GM19467 (cell line): ENCODE data around the gene PALM.
"Not testable (repeated sequence)": the region's sequence is repeated elsewhere in the genome, so short reads cannot be mapped to it uniquely, and the experiment has no call there.

ENCODE experiments used
- ATAC-seq: cut with Tn5 transposase; IDR thresholded peaks from one replicate; pipeline ENCODE4 v1.9.1; 2021; ENCODE audit warnings: mild to moderate bottlenecking, moderate library complexity; ENCODE audit not compliant: unreplicated experiment

The PALM gene

DNA sequence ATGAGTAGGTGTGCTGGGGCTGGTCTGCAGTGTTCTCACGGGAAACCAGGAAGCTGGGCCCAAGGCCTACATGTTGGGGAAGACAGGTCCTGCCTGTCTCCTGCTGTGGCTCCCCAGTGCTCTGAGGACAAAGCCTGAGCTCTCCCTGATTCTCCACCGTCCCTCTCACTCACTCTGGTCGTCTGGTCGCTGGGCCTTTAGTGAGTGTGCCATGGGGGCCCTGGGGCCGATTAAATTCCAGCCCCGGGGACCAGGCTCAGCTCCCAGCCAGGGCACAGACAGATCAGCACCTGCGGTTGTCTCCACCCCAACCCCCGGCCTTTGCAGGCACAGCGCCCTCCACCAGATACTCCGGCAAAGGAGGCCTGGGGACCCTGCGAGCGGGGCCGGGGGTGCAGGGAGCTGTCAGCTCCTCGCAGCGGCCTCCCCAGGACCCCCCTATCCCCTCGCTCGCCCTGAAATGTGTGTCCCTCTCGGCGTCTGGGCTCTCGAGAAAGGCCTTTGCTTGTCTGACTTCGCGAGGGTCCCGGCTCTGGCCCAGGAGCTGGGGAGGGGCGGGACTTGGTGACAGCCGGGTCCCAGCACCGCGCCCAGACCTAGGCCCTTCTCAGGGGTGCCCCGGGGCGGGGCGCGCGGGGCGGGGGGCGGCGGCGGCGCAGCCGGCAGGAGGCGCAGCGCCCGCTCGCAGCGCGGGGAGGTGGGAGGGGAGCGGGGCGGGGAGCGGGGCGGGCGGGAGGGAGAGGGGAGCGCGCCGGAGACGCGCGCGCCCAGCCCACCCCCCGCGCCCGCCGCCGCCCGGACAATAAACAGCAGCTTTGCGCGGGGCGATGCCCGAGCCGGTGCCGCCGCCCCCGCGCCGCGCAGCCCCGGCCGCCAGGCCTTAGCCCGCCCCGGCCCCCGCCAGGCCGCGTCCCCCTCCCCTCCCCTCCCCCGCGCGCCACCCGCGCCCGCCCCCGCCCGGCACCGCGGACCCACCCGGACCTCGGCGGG is at the start of gene PALM:
TSS of gene PALM (plus strand) at position 782 of the 990 bp plus-strand sequence. CDS start 212 bp downstream, outside the sequence.
- ATAC-seq: no peak

GRCh38 chr19:660793-661426 is 47.8 kb upstream of the PALM start:
- no peak for ATAC-seq

- ATAC-seq: no peak
Observed at GRCh38 chr19:661427-662196, 47.1 kb upstream of the PALM start.

DNA sequence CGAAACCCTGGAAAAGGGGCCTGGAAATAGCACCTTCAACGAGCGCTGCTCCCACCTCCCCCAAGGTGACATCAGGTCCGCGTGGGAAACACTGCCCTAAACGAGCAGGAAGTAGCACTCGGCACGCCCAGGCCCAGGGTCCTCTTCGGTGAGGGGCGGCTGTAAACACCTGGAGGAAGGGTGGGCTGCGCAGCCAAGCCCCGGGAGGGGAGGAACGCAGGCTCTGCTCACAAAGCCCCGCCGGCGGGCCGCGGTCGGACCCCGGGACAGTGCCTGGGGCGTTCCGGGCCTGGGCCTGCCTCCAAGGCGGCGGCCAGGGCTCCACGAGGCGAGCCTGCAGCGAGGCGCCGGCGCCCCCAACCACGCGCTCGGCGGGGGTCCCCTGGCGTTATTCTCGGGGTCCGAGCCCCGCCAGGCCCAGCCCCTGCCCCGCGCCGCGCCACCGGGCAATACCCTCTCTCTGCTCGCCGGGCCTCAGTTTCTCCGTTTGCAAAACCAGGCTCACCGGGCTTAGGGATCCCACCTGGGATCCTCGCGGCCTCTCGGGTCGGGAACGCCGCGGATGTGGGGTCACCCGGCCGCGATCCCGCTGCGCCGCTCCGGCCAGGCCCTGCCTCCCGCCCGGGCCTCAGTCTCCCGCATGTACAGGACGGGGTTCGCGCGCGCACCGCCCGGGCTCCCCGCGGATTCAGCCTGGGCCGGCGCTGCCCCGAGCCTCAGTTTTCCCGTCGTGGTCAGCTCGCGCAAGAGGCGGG is 46.4 kb upstream of the PALM start:
- ATAC-seq: no peak

- peak; percentile 46 for ATAC-seq
Observed at GRCh38 chr19:662962-663681, 45.6 kb upstream of the PALM start, which contains the start of gene RNF126. Gene RNF126 (minus strand): TSS chr19:663214. CDS start chr19:663121, 93 bp downstream.

DNA sequence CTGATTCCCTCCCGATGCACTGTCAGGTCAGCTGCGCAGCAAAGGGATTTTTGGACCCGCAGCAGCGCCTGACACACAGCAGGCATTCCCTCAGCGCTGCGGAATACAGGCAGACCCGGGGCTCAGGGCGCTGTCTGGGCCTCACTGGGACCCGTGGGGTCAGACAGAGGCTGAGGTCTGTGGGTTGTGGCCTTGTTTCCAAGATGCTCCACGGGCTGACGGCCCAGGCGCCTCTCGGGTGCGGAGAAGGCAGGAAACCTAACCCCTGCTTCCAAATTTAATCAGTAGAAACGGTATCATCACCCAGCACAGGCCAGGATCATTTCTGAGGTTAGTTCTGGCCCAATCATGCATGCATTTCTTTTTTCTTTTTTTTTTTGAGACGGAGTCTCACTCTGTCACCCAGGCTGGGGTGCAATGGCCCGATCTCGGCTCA is 45.0 kb upstream of the PALM start:
- ATAC-seq: peak; percentile 1

DNA sequence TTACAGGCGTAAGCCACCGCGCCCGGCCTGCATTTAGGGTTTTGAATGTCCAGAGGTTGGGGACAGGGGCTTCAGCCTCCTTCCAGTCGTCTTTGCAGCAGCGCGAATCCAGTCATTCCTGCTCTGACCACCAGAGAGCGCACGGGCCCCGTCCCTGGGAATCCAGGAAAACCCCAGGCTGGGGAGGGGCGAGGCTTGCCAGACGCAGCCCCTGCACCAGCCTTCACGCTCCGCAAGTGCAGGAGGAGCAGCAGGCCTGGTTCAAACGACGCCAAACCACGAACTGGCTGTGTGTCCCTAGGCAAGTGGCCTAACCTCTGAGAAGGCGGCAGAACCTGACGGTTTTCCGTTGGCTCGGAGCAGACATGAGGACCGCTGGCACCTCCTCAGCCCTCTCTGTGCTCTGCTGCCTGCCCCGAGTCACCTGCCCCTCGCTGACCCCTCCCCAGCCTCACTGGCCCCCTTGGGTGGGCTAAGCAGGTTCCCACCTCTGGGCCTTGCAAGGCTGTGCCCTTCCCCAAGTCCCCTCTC is 43.8 kb upstream of the PALM start:
- no peak for ATAC-seq

DNA sequence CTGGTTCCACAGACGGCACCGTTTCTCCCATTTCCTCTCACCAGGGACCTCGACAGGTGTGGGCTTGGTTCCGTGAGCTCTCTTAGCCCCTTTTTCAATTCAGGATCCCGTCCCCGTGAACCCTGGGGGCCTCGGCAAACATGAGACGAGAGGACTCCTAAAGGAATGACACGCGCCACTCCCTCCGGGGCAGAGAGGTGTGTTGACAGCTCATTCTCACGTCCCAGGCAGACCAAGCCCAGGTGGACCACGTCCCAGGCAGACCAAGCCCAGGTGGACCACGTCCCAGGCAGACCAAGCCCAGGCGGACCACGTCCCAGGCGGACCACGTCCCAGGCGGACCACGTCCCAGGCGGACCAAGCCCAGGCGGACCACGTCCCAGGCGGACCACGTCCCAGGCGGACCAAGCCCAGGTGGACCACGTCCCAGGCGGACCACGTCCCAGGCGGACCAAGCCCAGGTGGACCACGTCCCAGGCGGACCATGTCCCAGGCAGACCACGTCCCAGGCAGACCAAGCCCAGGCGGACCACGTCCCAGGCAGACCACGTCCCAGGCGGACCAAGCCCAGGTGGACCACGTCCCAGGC is 41.7 kb upstream of the PALM start:
- ATAC-seq: not testable (repeated sequence)

DNA sequence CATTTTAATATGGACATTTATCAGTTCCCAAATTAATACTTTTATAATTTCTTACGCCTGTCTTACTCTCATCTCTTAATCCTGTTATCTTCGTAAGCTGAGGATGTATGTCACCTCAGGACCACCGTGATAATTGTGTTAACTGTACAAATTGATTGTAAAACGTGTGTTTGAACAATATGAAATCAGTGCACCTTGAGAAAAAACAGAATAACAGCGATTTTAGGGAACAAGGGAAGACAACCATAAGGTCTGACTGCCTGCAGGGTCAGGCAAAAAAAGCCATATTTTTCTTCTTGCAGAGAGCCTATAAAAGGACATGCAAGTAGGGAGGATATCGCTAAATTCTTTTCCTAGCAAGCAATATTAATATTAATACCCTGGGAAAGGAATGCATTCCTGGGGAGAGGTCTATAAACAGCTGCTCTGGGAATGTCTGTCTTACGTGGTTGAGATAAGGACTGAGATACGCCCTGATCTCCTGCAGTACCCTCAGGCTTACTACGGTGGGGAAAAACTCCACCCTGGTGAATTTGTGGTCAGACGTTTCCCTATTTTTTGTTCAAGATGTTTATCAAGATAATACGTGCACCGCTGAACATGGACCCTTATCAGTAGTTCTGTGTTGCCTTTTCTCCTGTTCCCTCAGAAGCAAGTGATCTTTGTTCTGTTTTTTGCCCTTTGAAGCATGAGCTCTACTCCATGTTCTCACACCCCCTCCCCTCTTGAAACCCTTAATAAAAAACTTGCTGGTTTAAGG is 39.9 kb upstream of the PALM start:
- not testable (repeated sequence) for ATAC-seq

GRCh38 chr19:670609-671075 is 38.1 kb upstream of the PALM start:
- ATAC-seq: no peak

DNA sequence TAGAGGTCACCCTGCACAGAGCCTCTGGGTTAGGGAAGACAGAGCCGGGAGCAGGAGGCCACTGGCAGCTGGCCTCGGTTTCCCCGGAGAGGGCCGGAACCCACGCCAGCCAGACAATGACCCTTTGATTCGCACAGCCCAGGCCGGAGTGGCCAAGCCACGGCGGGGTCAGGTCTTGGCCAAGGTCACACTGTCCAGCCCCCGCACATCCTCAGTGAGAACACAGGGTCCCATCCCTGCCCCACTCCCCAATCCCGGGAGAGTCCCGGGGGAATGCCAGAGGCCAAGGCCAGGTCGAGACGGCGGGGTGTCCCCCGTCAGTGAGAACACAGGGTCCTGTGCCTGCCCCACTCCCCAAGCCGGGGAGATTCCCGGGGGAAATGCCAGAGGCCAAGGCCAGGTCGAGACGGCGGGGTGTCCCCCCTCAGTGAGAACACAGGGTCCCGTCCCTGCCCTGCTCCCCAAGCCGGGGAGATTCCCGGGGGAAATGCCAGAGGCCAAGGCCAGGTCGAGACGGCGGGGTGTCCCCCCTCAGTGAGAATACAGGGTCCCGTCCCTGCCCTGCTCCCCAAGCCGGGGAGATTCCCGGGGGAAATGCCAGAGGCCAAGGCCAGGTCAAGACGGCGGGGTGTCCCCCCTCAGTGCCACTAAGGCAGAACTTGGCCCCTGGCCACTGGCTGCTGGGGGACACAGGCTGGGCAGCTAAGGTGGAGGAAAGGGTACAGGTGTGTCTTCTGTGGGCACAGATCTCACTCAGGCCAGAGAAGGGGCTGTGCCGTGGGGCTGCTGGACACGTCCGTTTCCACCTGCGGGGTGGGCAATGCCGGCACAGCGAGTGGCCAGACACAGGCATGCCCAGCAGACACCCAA is 34.2 kb upstream of the PALM start:
- ATAC-seq: no peak

DNA sequence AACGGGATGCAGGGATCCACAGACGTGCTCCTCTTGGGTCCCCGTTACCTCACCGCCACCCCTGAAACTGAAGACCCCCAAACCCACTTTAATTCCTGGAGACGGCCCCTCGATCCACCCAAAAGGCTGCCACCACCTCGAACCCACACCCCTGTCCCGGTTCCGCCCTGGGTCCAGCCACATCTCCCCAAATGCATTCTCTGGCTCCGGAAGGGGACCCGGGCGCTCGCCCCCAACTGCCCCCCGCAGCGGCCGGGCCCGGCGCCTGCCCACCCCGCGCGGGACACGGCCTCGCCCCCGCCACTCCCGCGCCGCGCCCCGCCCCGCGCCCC is 32.8 kb upstream of the PALM start:
- ATAC-seq: no peak

- ATAC-seq: no peak
Observed at GRCh38 chr19:676339-677105, 32.2 kb upstream of the PALM start, which contains the start of gene FSTL3. Gene FSTL3 (plus strand): TSS chr19:676392. CDS start chr19:676424, 32 bp downstream.

DNA sequence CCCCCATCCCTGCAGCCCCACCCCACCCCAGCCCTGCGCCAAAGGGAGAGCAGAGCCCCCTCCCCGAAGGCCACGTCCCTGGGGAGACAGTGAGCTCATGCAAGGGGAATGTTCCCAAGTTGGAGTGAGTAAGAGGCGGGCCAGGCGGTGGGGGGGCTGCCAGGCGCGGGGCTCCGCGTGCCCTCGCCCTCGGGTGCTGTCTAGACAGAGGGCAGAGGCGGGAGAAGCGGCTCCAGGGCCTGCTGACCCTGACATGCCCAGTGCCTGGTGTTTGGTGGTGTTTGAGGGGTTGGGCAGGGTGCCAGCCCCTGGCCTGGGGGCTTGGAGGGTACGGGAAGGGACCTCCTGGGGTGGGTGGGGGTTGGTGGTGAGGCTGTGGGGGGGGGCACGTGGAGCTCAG is 31.5 kb upstream of the PALM start:
- no peak for ATAC-seq

DNA sequence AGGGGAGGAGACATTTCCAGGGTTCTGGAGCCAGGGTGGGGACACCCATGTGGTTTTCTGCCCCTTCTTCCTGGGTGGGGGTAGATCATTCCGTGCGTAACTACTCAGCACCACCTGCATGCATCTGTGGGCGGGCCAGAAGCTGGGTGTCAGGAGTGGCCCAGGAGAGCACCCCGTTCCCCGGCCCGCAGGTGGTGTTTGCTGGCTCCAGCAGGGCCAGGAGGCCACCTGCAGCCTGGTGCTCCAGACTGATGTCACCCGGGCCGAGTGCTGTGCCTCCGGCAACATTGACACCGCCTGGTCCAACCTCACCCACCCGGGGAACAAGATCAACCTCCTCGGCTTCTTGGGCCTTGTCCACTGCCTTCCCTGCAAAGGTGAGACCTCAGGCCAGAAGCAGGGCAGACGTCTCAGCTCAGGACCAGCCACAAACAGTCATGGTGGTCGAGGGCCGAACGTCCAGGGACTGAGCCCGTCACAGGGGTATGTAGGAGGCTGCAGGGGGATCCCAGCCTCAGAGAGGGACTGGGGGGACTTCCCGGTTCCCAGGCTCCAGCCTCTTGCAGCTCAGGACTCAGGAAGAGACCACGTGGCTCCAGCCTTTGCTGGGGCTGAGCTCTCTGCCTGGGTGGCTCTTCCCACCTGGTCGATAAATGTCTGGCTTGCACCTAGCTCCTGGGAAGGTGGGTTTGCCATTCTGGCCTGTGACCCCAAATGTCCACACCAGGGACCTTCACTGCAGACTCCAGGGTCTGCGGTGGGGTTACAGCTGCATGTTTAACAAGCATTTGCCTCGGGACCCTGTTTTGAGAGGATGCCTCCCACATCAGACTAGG is 30.9 kb upstream of the PALM start:
- ATAC-seq: no peak
